Mucosa of descending colon (tissue), 3 donors: ENCODE results near the gene FBXO10. TPM values are rescaled to one million over a fixed set of nuclear protein-coding genes. Genes with fewer than 3 reads are reported as not detected.

Experiments used
- ATAC-seq: fragments of 200-7000 bp; cut with Tn5 transposase; one replicate; pipeline ENCODE4 v1.9.1; 2020; ENCODE audit warnings: mild to moderate bottlenecking, moderate library complexity
- DNase-seq, 3 donors: peaks; one replicate each; pipeline ENCODE4 v3.0.0-alpha.2; 2020
- H3K36me3 ChIP-seq: fragments of 200-600 bp; one replicate; pipeline ENCODE4 v1.8.0; 2021; ENCODE audit warnings: low read depth, mild to moderate bottlenecking
- H3K4me1 ChIP-seq: fragments of 200-600 bp; one replicate; pipeline ENCODE4 v1.8.0; 2021; ENCODE audit warnings: low read depth, mild to moderate bottlenecking
- H3K4me3 ChIP-seq: fragments of 200-600 bp; one replicate; pipeline ENCODE4 v1.8.0; 2021; ENCODE audit warnings: mild to moderate bottlenecking
- H3K9me3 ChIP-seq: fragments of 200-600 bp; one replicate; pipeline ENCODE4 v1.8.0; 2021; ENCODE audit warnings: mild to moderate bottlenecking
- CTCF ChIP-seq: fragments of 200-600 bp; IDR thresholded peaks from one replicate; pipeline ENCODE4 v1.8.0; 2022; ENCODE audit warnings: antibody characterized with exemption, mild to moderate bottlenecking
- intact Hi-C, 2 donors: fragments of 100-400 bp; cut with DNase I in 1 of 2; cut with micrococcal nuclease in 1 of 2; formaldehyde crosslinking; loops; one replicate each; pipeline versions ENCODE4 v1.11.0 to v1.11.1; 2022; cut with DNase I, micrococcal nuclease
- long read RNA-seq, 2 donors: library from polyadenylated mRNA; unstranded; transcript quantifications; one replicate each; pipeline ENCODE4 v2.0.0, GENCODE V29; 2019 to 2021
- total RNA-seq, 3 donors: library from RNA; stranded (reverse); fragmentation: NEBNext Ultra II Directional in 2 of 3; extraction: Animal tissue kit (Norgen Biotek cat#: 25700) in 2 of 3; gene quantifications; one replicate each; pipeline versions ENCODE4 v1.2.1 to v1.2.4, GENCODE V29; 2021 to 2023
- donor health status: DM: no; HTN: no; CAD: no; lungs with moderate emphysema.
- donor health status: DM: no; HTN: no; CAD: no.
- donor health status: DM: no; HTN: yes; CAD: no.

The FBXO10 gene
- total RNA-seq: 10 to 100 TPM in 1 of 3 donors, 1 to 10 TPM in 2; 3.4 to 15.9 (median 4.6) TPM
- long read RNA-seq, donor 1, full-length matches to known transcripts: 7 of 13 reads
- long read RNA-seq, donor 1, partial matches to known transcripts: 3 of 13 reads
- long read RNA-seq, donor 1, other reads (novel, unspliced or antisense): 3 of 13 reads
- long read RNA-seq, donor 2, partial matches to known transcripts: 1 of 1 reads
- long read RNA-seq, donor 2, other reads (novel, unspliced or antisense): 0 of 1 reads

GRCh38 chr9:37575921-37576721, at the start of gene FBXO10:
TSS of gene FBXO10 (minus strand) at chr9:37576380. CDS start at chr9:37541768, 34,612 bp downstream.
- Histone ChIP-seq H3K9me3 (no peaks in the 10 kb centered on the region), H3K4me3 (peak within 1 kb of the TSS; percentile 33), H3K36me3 (no peaks in the 10 kb centered on the region), H3K4me1 (peaks cover 18% of the 10 kb centered on the region)
- TF ChIP-seq CTCF: no peak
- peak; percentile 92 for ATAC-seq
- DNase-seq: peak; percentile 73 to 77 (median 77)
- intact Hi-C loops: no loop called here

GRCh38 chr9:37625758-37626147, 49.6 kb upstream of the FBXO10 start:
- Histone ChIP-seq H3K4me1 (no peaks in the 10 kb centered on the region), H3K4me3 (no peak overlapping the region), H3K9me3 (no peaks in the 10 kb centered on the region), H3K36me3 (no peaks in the 10 kb centered on the region)
- peak; percentile 95 for ATAC-seq
- TF ChIP-seq CTCF: no peak
- DNase-seq: peak; percentile 51 to 65 (median 62)
- intact Hi-C loops: no loop called here

- H3K4me3 ChIP-seq: no peak overlapping the region
- no peaks in the 10 kb centered on the region for H3K36me3 ChIP-seq
- DNase-seq: no peak
- no peaks in the 10 kb centered on the region for H3K4me1 ChIP-seq
- intact Hi-C loops: no loop called here
- TF ChIP-seq CTCF: no peak
- peak; percentile 58 for ATAC-seq
- H3K9me3 ChIP-seq: no peaks in the 10 kb centered on the region
These were observed 49.0 kb upstream of the FBXO10 start for GRCh38 chr9:37625036-37625757.

- H3K36me3 ChIP-seq: no peaks in the 10 kb centered on the region
- H3K4me3 ChIP-seq: no peak overlapping the region
- H3K4me1 ChIP-seq: no peaks in the 10 kb centered on the region
- TF ChIP-seq CTCF: no peak
- ATAC-seq (no peak), DNase-seq (no peak)
- intact Hi-C loops: no loop called here
- no peaks in the 10 kb centered on the region for H3K9me3 ChIP-seq
These were observed 47.9 kb upstream of the FBXO10 start for GRCh38 chr9:37624073-37624472.

GRCh38 chr9:37623267-37623666, 47.1 kb upstream of the FBXO10 start:
- DNase-seq (no peak), ATAC-seq (no peak)
- no peak overlapping the region for H3K4me3 ChIP-seq
- no peaks in the 10 kb centered on the region for H3K9me3 ChIP-seq
- intact Hi-C loops: no loop called here
- no peaks in the 10 kb centered on the region for H3K4me1 ChIP-seq
- no peak for TF ChIP-seq CTCF
- H3K36me3 ChIP-seq: no peaks in the 10 kb centered on the region
